Keratinocyte (primary cell): Measurements from ENCODE around the gene ABCC4. TPM values are rescaled to one million over a fixed set of nuclear protein-coding genes. Genes with fewer than 3 reads are reported as not detected.

Source experiments
- DNase-seq: peaks from one replicate; pipeline ENCODE4 v3.0.0-alpha.2; 2011; ENCODE audit warnings: low read depth, missing footprints, low spot score
- FAIRE-seq: peaks from 2 replicates; lab custom pipeline; 2011; peaks lifted over from hg19 to GRCh38; lab: Jason Lieb, UNC
- H2AFZ ChIP-seq: 2 replicates; pipeline ENCODE4 v1.6.0; 2012; ENCODE audit warnings: low read length, control low read depth, inconsistent platforms; ENCODE audit not compliant: control insufficient read depth
- H3K27ac ChIP-seq: 2 replicates; pipeline ENCODE4 v1.5.1; 2011; ENCODE audit warnings: low read length; ENCODE audit not compliant: control insufficient read depth, insufficient read depth
- H3K27me3 ChIP-seq: 3 replicates; pipeline ENCODE4 v1.6.0; 2011; ENCODE audit warnings: low read length; ENCODE audit not compliant: control insufficient read depth, insufficient read depth; ENCODE audit errors: extremely low read depth
- H3K36me3 ChIP-seq, 2 experiments: 2 replicates in 1 of 2; 3 replicates in 1 of 2; pipeline ENCODE4 v1.5.1; 2011; ENCODE audit warnings: low read length in 2 of 2, mild to moderate bottlenecking in 1 of 2; ENCODE audit not compliant: control insufficient read depth in 2 of 2, insufficient read depth in 2 of 2; ENCODE audit errors: extremely low read depth in 1 of 2
- H3K4me1 ChIP-seq: 3 replicates; pipeline ENCODE4 v1.5.1; 2011; ENCODE audit warnings: low read length; ENCODE audit not compliant: control insufficient read depth, insufficient read depth; ENCODE audit errors: extremely low read depth
- H3K4me2 ChIP-seq: 3 replicates; pipeline ENCODE4 v1.6.0; 2011; ENCODE audit warnings: low read depth, low read length; ENCODE audit not compliant: control insufficient read depth, insufficient read depth; ENCODE audit errors: extremely low read depth
- H3K4me3 ChIP-seq, 3 experiments: fragments of 200-600 bp in 1 of 3; sonication (generic) in 1 of 3; 2 replicates in 2 of 3; 3 replicates in 1 of 3; pipeline ENCODE4 v1.5.1; 2011 to 2016; ENCODE audit warnings: low read length in 3 of 3, mild to moderate bottlenecking in 3 of 3, control low read depth in 2 of 3, inconsistent platforms in 1 of 3, low read depth in 1 of 3, mixed read lengths in 1 of 3, mixed run types in 1 of 3, moderate library complexity in 1 of 3; ENCODE audit not compliant: control insufficient read depth in 2 of 3, insufficient read depth in 2 of 3; ENCODE audit errors: extremely low read depth in 1 of 3
- H3K79me2 ChIP-seq: 2 replicates; pipeline ENCODE4 v1.6.0; 2012; ENCODE audit warnings: low read length; ENCODE audit not compliant: control insufficient read depth, insufficient read depth
- H3K9ac ChIP-seq: 3 replicates; pipeline ENCODE4 v1.6.0; 2011; ENCODE audit warnings: low read length; ENCODE audit not compliant: control insufficient read depth, insufficient read depth; ENCODE audit errors: extremely low read depth
- H3K9me1 ChIP-seq: 3 replicates; pipeline ENCODE4 v1.6.0; 2011; ENCODE audit warnings: low read length; ENCODE audit not compliant: control insufficient read depth, insufficient read depth; ENCODE audit errors: extremely low read depth
- H3K9me3 ChIP-seq: 2 replicates; pipeline ENCODE4 v1.5.1; 2012; ENCODE audit warnings: low read depth, low read length; ENCODE audit not compliant: control insufficient read depth
- H4K20me1 ChIP-seq: 3 replicates; pipeline ENCODE4 v1.6.0; 2011; ENCODE audit warnings: low read length; ENCODE audit not compliant: control insufficient read depth, insufficient read depth; ENCODE audit errors: extremely low read depth
- CTCF ChIP-seq, 3 experiments: IDR thresholded peaks in 1 of 3; conservative IDR thresholded peaks in 1 of 3; optimal IDR thresholded peaks in 1 of 3; 2 replicates in 2 of 3; 3 replicates in 1 of 3; pipeline versions ENCODE3 to v1.5.1; 2011; ENCODE audit warnings: low read length in 3 of 3, mild to moderate bottlenecking in 3 of 3, moderate library complexity in 2 of 3, control low read depth in 1 of 3, inconsistent platforms in 1 of 3; ENCODE audit not compliant: insufficient read depth in 2 of 3; ENCODE audit errors: extremely low read depth in 1 of 3
- EZH2 ChIP-seq: IDR thresholded peaks from one replicate; pipeline ENCODE4 v1.6.1; 2012; ENCODE audit warnings: inconsistent platforms, mild to moderate bottlenecking, low read length, moderate library complexity
- dilution Hi-C: fragments of 300-500 bp; cut with MboI; formaldehyde crosslinking; loops from one replicate; pipeline ENCODE4 v1.7.0; 2020; ENCODE audit warnings: low sequenced_read_pairs; ENCODE audit not compliant: extremely low pct_ligation_motif_present
- polyA plus RNA-seq, 5 experiments: library from polyadenylated mRNA; depleted of rRNA in 3 of 5; stranded (reverse) in 3 of 5; stranded (forward) in 1 of 5; unstranded in 1 of 5; fragments of >200 nt; gene quantifications; 1 replicate in 1 of 5; 2 replicates in 3 of 5; 3 replicates in 1 of 5; pipeline versions ENCODE4 v1.2.1 to v1.2.3, GENCODE V29; 2011 to 2012; ENCODE audit warnings: missing spikeins in 2 of 5, low read depth in 1 of 5, low replicate concordance in 1 of 5

Gene ABCC4
- polyA plus RNA-seq, 1 donor (not counting 4 experiments of a cell fraction or from before 2014, with no cell fraction given), result 13.8 TPM

- H3K27ac ChIP-seq, result no peak overlapping the region
- no peak overlapping the region for H3K4me3 ChIP-seq
- H3K4me1 ChIP-seq, result no peaks in the 10 kb centered on the region
- no peak for DNase-seq
- no peak for FAIRE-seq
- dilution Hi-C loops, result no loop called here
- no peaks in the 10 kb centered on the region for H3K27me3 ChIP-seq
- H3K4me2 ChIP-seq, result no peak overlapping the region
- peaks cover 0 to 5% of the 10 kb centered on the region in 2 experiments for H3K36me3 ChIP-seq
- no peaks in the 10 kb centered on the region for H3K9me1 ChIP-seq
- no peaks in the 10 kb centered on the region for H3K79me2 ChIP-seq
- H4K20me1 ChIP-seq, result no peaks in the 10 kb centered on the region
- H2AFZ ChIP-seq, result no peak overlapping the region
- TF ChIP-seq CTCF (optimal IDR thresholded peaks at IDR 0.05 in 1 of 3, IDR thresholded peaks at IDR 0.05 in 1 of 3, conservative IDR thresholded peaks at IDR 0.05 in 1 of 3; ENCODE audit: extremely low read depth in 1 of 3, insufficient read depth in 2 of 3, low read length in 3 of 3) (no peak), EZH2 (no peak)
- H3K9ac ChIP-seq, result no peak overlapping the region
- H3K9me3 ChIP-seq, result no peaks in the 10 kb centered on the region
These were observed 120.6 kb downstream of the ABCC4 start for GRCh38 chr13:95180513-95181245.

GRCh38 chr13:95176611-95177259 lies 124.5 kb downstream of the ABCC4 start:
- no peak for TF ChIP-seq CTCF (optimal IDR thresholded peaks at IDR 0.05 in 1 of 3, IDR thresholded peaks at IDR 0.05 in 1 of 3, conservative IDR thresholded peaks at IDR 0.05 in 1 of 3; ENCODE audit: extremely low read depth in 1 of 3, insufficient read depth in 2 of 3, low read length in 3 of 3)
- no peak for TF ChIP-seq EZH2
- H3K9me1 ChIP-seq, result no peaks in the 10 kb centered on the region
- no peaks in the 10 kb centered on the region for H3K4me1 ChIP-seq
- no peak for DNase-seq
- H3K36me3 ChIP-seq, result peaks cover 0 to 5% of the 10 kb centered on the region in 2 experiments
- no peak overlapping the region for H3K4me2 ChIP-seq
- no peaks in the 10 kb centered on the region for H3K9me3 ChIP-seq
- no peak overlapping the region for H2AFZ ChIP-seq
- H3K79me2 ChIP-seq, result no peaks in the 10 kb centered on the region
- H3K27me3 ChIP-seq, result no peaks in the 10 kb centered on the region
- H3K27ac ChIP-seq, result no peak overlapping the region
- no peak for FAIRE-seq
- dilution Hi-C loops, result no loop called here
- H3K4me3 ChIP-seq, result no peak overlapping the region
- no peak overlapping the region for H3K9ac ChIP-seq
- no peaks in the 10 kb centered on the region for H4K20me1 ChIP-seq
